NT2/D1 (cell line): ENCODE measurements around the gene LRP5.

Experiments used
- SUZ12 ChIP-seq: IDR thresholded peaks from 2 replicates; pipeline ENCODE4 v1.6.1; 2011; ENCODE audit not compliant: insufficient read length, insufficient read depth; ENCODE audit errors: extremely low read depth
- YY1 ChIP-seq: IDR thresholded peaks from 2 replicates; pipeline ENCODE4 v1.6.1; 2011; ENCODE audit not compliant: insufficient read length, insufficient read depth
- ZNF274 ChIP-seq: IDR thresholded peaks from 2 replicates; pipeline ENCODE4 v1.6.1; 2011; ENCODE audit warnings: mild to moderate bottlenecking, low read depth, low read length

- TF ChIP-seq ZNF274, result no peak
- no peak for TF ChIP-seq YY1
- no peak for TF ChIP-seq SUZ12
These were observed 24.3 kb downstream of the LRP5 start for GRCh38 chr11:68336716-68337115.
